ENCODE measurements around the gene RBM34. TPM values are rescaled to one million over a fixed set of nuclear protein-coding genes. Genes with fewer than 3 reads are reported as not detected.
"Not testable (repeated sequence)": the region's sequence is repeated elsewhere in the genome, so short reads cannot be mapped to it uniquely, and the experiment has no call there.

Gene RBM34
- total RNA-seq, 6 experiments from 2014 or later, result 16.6 to 37.7 (median 24.7) TPM

GRCh38 chr1:235090406-235091069 is 70.5 kb downstream of the RBM34 start:
- no peaks in the 10 kb centered on the region for H3K9me3 ChIP-seq
- WGBS (ENCODE audit: insufficient coverage, low coverage, low lambda C conversion rate, missing lambda C conversion rate), result 73% methylated on average over 7 of the region's 20 CpGs
- H3K36me3 ChIP-seq, result no peaks in the 10 kb centered on the region
- intact Hi-C loops (cut with DNase I), result loop anchor here in 1 of 2 donors (5.0 kb wide), 1 partner anchor 603 kb away; no protein-coding TSS in a partner anchor
- H3K27me3 ChIP-seq, result no peaks in the 10 kb centered on the region
- TF ChIP-seq CTCF (IDR thresholded peaks at IDR 0.05) (no peak), POLR2A (IDR thresholded peaks at IDR 0.05) (no peak)
- no peak overlapping the region for H3K4me3 ChIP-seq
- no peak overlapping the region for H3K27ac ChIP-seq
- H3K4me1 ChIP-seq, result peaks cover 0 to 7% (median 3%) of the 10 kb centered on the region in 4 donors
- DNase-seq (no peak), ATAC-seq (no peak)

GRCh38 chr1:235088907-235089306 is 72.1 kb downstream of the RBM34 start:
- Histone ChIP-seq H3K27me3 (no peaks in the 10 kb centered on the region), H3K4me1 (peaks cover 0 to 12% (median 5%) of the 10 kb centered on the region in 4 donors), H3K9me3 (no peaks in the 10 kb centered on the region), H3K36me3 (no peaks in the 10 kb centered on the region), H3K27ac (no peak overlapping the region), H3K4me3 (no peak overlapping the region)
- WGBS (ENCODE audit: insufficient coverage, low coverage, low lambda C conversion rate, missing lambda C conversion rate), result 78% methylated on average over 2 of the region's 7 CpGs
- intact Hi-C loops (cut with DNase I), result loop anchor here in 1 of 2 donors (5.0 kb wide), 1 partner anchor 592 kb away; no protein-coding TSS in a partner anchor
- DNase-seq (no peak), ATAC-seq (no peak)
- no peak for TF ChIP-seq POLR2A (IDR thresholded peaks at IDR 0.05)
- TF ChIP-seq CTCF (IDR thresholded peaks at IDR 0.05), result no peak

GRCh38 chr1:235088430-235088829 is 72.6 kb downstream of the RBM34 start:
- intact Hi-C loops (cut with DNase I), result loop anchor here in 1 of 2 donors (5.0 kb wide), 1 partner anchor 591 kb away; no protein-coding TSS in a partner anchor
- 89% methylated on average over 6 of the region's 6 CpGs for WGBS (ENCODE audit: insufficient coverage, low coverage, low lambda C conversion rate, missing lambda C conversion rate)

GRCh38 chr1:235087906-235088305 is 73.1 kb downstream of the RBM34 start:
- no peak for DNase-seq
- WGBS (ENCODE audit: insufficient coverage, low coverage, low lambda C conversion rate, missing lambda C conversion rate), result 84% methylated on average over 3 of the region's 6 CpGs
- H3K27me3 ChIP-seq, result no peaks in the 10 kb centered on the region
- H3K9me3 ChIP-seq, result no peaks in the 10 kb centered on the region
- H3K36me3 ChIP-seq, result no peaks in the 10 kb centered on the region
- H3K4me3 ChIP-seq, result no peak overlapping the region
- ATAC-seq, result no peak
- H3K27ac ChIP-seq, result no peak overlapping the region
- H3K4me1 ChIP-seq, result peaks cover 0 to 15% (median 10%) of the 10 kb centered on the region in 4 donors
- TF ChIP-seq POLR2A (IDR thresholded peaks at IDR 0.05) (no peak), CTCF (IDR thresholded peaks at IDR 0.05) (no peak)
- intact Hi-C loops (cut with DNase I), result loop anchor here in 1 of 2 donors (5.0 kb wide), 1 partner anchor 591 kb away; no protein-coding TSS in a partner anchor

More at GRCh38 chr1:235088430-235088829, 72.6 kb downstream of the RBM34 start:
- DNase-seq (no peak), ATAC-seq (no peak)
- Histone ChIP-seq H3K4me3 (no peak overlapping the region), H3K9me3 (no peaks in the 10 kb centered on the region), H3K27ac (no peak overlapping the region), H3K36me3 (no peaks in the 10 kb centered on the region), H3K4me1 (peaks cover 0 to 12% (median 6%) of the 10 kb centered on the region in 4 donors), H3K27me3 (no peaks in the 10 kb centered on the region)
- TF ChIP-seq POLR2A (IDR thresholded peaks at IDR 0.05), result no peak

GRCh38 chr1:235085411-235086117 is 75.5 kb downstream of the RBM34 start:
- not testable (repeated sequence) for DNase-seq, H3K9me3 ChIP-seq, H3K27me3 ChIP-seq, ATAC-seq, H3K27ac ChIP-seq, H3K4me3 ChIP-seq, H3K36me3 ChIP-seq
- intact Hi-C loops (cut with DNase I), result loop anchor here in 1 of 2 donors (5.0 kb wide), 1 partner anchor 588 kb away; no protein-coding TSS in a partner anchor
- WGBS (ENCODE audit: insufficient coverage, low coverage, low lambda C conversion rate, missing lambda C conversion rate), result 88% methylated on average over 10 of the region's 12 CpGs
- H3K4me1 ChIP-seq, result peaks cover 0 to 20% (median 13%) of the 10 kb centered on the region in 4 donors

Small RNAs within 50 kb of the gene (microRNA-seq; reads per million reads assigned to microRNA genes)
- gene MIR4753, result 0 reads per million in 2 donors

Small RNAs within 50 kb of the gene (small RNA-seq; reads per million reads assigned to genes)
- 0 reads per million in 2 experiments for gene AL732292.1
- gene MIR4753, result 0 reads per million in 2 experiments
- gene SNORA14B, result 1.9 to 3.0 reads per million in 2 experiments

Other genes starting within 250 kb of the RBM34 start
- gene TOMM20, start 32.4 kb downstream of the RBM34 start, total RNA-seq, result 10 to 100 TPM; 33.0 to 59.2 (median 42.7) TPM
- gene ARID4B, start 166.9 kb upstream of the RBM34 start, total RNA-seq, result 10 to 100 TPM in 4 of 6 experiments, 1 to 10 TPM in 2; 8.0 to 16.2 (median 11.4) TPM
- gene GGPS1, start 167.3 kb upstream of the RBM34 start, total RNA-seq, result 10 to 100 TPM in 4 of 6 experiments, 1 to 10 TPM in 2; 7.8 to 12.1 (median 10.6) TPM
- 10 to 100 TPM; 11.2 to 16.6 (median 13.3) TPM for gene TBCE, start 206.2 kb upstream of the RBM34 start, total RNA-seq

Data from right lobe of liver (tissue), 6 donors.